HG02840 (cell line): ENCODE measurements around the gene GALNT4.

ENCODE experiments used
- ATAC-seq: cut with Tn5 transposase; IDR thresholded peaks from one replicate; pipeline ENCODE4 v1.9.1; 2021; ENCODE audit warnings: mild to moderate bottlenecking, moderate library complexity, moderate number of reproducible peaks; ENCODE audit not compliant: unreplicated experiment, low FRiP score

The GALNT4 gene

GRCh38 chr12:89538897-89539296 is 14.3 kb upstream of the GALNT4 start:
- no peak for ATAC-seq

DNA sequence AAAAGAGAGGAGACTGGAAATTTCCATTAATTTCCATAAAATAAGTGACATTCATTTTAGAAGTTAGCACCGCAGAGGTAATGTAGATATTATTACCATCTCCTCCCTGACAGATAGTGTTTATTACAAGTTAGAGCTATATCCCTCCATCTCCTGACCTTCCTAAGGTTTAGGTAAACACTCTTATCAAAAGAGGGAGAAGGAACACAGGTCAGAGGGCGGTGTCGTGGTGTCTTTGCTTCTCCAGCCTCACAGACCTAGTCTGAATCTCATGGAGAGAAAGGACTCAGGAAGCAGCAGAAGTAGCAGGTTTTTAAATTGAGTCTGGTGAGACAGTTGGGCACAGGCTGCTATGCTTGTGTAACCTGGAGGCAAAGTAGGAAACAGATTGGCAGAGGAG is 12.8 kb upstream of the GALNT4 start:
- ATAC-seq: no peak

DNA sequence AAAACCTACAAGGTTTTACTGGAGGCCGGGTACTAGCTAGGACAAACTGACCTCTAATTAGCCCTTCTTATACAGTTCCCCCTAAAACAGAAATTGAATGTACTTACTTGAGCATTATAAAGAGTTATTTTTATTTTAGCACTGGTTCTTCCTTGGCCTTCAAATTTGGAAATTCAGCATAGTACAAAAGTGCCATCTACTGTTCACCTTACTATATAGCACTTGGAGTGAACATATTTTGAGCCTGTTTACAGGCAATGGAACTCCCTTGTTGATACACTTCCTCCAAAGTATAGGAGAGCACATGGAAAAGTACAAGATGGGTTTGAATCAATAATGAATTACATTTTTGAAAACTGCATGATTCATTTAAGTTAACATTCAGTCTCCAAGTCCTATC is 5.1 kb upstream of the GALNT4 start:
- no peak for ATAC-seq

DNA sequence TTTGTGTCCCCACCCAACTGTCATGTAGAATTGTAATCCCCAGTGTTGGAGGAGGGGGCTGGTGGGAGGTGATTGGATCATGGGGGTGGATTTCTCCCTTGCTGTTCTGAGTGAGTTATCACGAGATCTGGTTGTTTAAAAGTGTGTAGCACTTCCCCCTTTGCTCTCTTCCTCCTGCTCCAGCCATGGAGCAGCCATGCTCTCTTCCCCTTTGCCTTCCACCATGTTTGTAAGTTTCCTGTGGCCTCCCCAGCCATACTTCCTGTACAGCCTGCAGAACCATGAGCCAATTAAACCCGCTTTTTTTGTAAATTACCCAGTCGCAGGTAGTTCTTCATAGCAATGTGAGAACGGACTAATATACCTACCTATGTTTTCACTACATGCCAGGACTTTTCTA is 3.8 kb upstream of the GALNT4 start:
- no peak for ATAC-seq

GRCh38 chr12:89525824-89526770 is 1.5 kb upstream of the GALNT4 start, which contains the start of gene POC1B:
POC1B (minus strand) TSS chr12:89526047; CDS start chr12:89525895, 152 bp downstream.
- ATAC-seq: peak; percentile 73

DNA sequence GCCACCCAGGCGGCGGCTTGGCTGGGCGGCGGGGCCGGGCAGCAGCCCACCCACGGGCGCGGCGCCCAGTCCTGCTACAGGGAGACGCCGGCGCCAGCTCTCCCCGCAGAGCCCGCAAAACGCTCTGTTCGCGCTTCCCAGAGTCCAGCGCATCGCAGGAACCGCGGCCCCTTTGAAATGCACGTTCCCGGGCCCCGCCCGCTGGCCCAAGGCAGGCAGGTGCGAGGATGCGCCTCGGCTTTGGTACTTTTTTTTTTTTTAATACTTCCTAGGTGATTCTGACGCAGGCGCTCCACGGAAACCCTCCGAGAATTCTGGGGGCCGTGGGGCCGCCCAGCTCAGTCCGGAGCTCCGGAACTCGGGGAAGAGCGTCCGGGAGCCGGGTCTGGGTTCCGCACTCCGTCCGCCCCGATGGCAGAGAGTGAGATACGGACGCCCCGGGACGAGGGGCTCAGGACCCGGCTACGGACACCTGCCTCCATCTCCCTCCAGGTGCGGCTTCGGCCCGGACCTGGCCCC is 768 bp upstream of the GALNT4 start:
- peak; percentile 22 for ATAC-seq

DNA sequence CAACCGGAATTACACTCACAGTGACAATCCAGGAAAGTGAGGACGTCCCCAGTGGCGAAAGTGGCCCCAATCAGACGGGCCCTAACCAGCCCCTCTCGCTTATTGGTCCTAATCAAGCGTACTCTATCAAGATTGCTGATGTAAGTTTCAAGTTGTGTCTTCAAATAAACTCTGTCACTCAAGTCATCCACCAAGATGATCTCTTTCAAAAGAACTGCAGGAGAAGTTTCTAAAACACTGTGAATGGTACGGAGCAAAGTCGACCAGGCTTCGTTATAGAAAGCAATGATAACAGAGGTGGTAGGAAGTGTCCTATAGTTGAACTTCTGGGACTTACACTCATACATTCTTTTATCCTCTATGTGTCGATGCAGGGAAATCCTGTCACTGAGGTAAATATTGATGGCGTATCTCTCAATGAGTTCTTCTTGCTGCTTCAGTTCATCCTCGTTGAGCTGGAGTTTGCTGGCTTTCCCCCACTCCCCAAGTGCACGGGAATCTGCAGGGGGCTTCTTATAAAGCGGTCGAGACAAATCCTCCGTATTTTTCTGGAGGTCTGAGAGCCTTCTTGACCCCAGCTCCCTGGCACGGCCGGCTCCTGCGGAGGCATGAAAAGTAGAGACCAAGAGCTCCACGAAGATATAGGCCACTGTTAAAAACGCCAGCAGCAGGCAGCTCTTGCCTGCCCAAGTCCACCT is 604 bp downstream of the GALNT4 start:
- no peak for ATAC-seq

GRCh38 chr12:89523393-89523792 is 1.2 kb downstream of the GALNT4 start:
- no peak for ATAC-seq

DNA sequence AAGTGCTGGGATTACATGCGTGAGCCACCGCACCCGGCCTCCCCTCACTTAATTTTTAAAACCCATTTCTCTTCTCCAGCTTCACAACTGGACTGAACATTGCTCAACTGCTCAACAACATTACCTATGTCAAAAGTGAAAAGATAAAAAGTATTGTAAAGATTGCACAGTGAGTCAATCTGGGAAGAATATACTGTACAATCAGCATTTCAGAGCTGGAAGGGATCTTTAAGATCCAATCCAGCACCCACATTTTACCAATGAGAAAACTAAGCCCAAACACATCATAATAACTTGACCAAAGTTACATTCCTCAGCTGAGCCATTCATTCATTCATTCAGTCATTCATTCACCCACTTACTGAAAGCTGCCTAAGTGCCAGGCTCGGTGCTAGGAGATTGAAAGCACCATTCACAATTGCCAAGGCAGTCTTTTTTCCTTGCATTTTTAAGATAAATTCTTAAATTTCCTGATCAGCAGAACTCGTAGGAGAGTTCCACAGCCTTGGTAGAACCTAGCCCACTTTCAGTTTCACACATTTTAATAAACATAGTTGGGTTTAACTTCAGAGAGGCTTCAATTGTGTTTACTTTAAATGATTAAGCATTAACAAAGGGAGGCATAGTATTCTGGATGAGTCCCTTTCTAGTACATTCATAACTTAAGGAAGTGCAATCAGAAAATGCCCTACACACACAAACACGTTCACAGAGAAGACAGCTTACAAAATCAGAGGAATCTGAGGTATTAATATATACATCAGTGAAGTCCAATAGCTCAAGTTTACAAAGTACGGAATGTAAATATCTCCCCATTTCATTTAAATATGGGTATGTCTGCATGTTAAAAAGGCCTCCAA is 3.0 kb downstream of the GALNT4 start:
- ATAC-seq: no peak

DNA sequence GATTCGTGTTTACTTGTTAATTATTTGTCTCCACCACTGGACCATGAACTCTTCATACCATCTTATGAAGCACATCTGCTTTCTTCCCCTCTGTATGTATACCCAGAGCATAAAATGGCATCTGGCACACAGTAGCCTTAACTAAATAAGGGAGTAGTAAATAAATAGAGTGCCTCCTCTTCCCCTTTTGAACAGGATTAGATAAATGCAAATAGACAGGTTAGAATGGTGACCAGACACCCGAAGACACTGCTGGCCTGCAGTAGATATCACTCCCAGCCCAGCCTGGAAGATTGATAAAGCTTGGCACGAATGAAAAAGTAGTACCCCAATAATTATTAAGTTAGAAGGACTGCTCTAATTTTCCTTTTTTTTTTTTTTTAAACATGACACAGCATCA is 6.9 kb downstream of the GALNT4 start:
- no peak for ATAC-seq

DNA sequence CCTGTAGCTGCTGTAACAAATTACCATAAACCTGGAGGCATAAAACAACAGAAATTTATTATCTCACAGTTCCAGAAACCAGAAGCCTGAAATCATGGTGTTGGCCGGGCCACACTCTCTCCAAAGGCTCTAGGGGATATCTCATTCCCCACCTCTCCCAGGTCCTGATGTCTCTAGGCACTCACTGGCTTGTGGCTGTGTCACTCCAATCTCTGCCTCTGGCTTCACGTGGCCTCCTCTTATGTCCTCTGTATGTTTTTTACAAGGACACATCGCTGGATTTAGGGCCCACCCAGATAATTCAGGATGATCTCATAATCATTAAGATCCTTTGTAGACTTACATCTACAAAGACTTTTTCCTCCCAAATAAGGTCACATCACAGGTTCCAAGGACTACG is 8.0 kb downstream of the GALNT4 start:
- no peak for ATAC-seq

DNA sequence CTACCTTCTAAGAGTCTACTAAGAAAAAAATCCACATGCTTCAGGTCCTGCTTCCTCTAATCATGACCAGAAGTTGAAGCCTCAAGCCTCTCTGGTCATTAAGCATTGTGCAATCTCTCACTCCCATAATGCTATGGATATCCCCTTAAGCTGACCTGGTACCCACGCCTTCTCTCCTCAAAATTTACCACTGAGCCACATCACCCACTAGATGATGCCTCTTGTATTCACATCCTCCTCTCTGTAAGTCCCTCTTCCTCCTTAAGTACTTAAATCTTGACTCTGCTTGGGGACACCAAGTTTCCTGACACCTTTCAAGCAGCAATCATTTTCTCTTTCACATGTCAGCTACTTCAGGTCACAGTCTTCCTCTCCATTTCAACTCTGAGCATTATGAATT is 9.8 kb downstream of the GALNT4 start:
- no peak for ATAC-seq

GRCh38 chr12:89513544-89513943 is 11.1 kb downstream of the GALNT4 start:
- no peak for ATAC-seq

- no peak for ATAC-seq
Observed at GRCh38 chr12:89507015-89507824, 17.4 kb downstream of the GALNT4 start.

DNA sequence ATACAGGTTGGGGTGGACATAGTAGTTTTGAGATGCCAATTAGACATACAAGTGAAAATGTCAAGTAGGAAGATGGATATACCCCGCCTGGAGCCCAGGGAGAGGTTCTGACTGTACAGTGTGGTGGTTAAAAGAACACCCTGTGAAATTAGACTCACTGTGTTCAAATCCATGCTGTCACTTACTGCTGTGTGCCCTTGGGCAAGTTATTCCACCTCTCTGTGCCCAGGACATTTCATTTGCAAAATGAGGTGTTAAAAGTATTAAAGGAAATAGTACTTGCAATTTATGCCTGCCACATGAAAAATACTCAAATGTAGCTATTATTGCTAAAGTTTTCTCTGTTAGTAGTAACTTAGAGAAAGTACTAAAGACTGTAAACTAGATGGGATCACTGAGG is 18.5 kb downstream of the GALNT4 start:
- ATAC-seq: no peak

- no peak for ATAC-seq
Observed at GRCh38 chr12:89504560-89505346, 19.8 kb downstream of the GALNT4 start.

DNA sequence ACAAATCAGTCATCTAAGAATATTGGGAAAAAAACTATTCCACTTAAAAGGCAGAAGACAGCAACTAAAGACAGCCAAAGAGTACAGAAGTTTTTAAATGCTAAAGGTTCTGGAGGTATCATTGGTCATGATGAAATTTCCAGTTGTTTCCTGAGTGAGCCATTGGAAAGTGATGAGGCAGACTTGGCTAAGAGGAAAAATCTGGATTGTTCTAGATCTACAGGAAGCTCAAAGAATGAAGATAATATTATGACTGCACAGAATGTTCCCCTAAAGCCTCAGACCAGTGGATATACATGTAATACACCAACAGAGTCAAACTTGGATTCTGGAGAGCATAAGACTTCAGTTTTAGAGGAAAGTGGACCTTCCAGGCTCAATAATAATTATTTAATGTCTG is 22.8 kb downstream of the GALNT4 start:
- ATAC-seq: no peak

GRCh38 chr12:89499857-89500256 is 24.7 kb downstream of the GALNT4 start:
- no peak for ATAC-seq

DNA sequence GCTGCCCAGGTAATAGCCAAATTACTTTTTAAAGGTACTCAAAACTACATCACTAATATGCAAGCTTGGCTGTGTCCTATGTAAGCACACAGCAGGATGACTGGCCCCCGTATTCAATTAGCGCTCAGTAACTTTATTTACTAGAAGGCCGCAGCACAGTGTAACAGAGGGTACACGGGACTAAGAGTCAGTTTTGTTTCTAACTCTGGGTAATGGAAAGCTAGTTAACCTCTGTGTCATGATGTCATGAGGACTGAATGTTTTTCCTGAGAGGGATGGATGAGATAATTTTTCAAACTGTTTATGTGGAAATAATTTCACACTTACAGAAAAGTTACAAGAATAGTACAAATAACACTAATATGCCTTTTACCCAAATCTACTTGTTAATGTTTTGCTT is 27.1 kb downstream of the GALNT4 start:
- ATAC-seq: no peak
